ENCODE data around the gene PLCG2.

GRCh38 chr16:81786868-81787267 lies 7.8 kb downstream of the PLCG2 start:
- TF ChIP-seq TARDBP (IDR thresholded peaks at IDR 0.05) (no peak), NFRKB (IDR thresholded peaks at IDR 0.05) (no peak), LEF1 (IDR thresholded peaks at IDR 0.05; ENCODE audit: borderline replicate concordance) (no peak), FOXM1 (IDR thresholded peaks at IDR 0.05; ENCODE audit: borderline replicate concordance) (no peak), SUZ12 (IDR thresholded peaks at IDR 0.05) (no peak), SP1 (IDR thresholded peaks at IDR 0.05) (no peak), ELF4 (IDR thresholded peaks at IDR 0.05) (no peak), CTBP1 (IDR thresholded peaks at IDR 0.05; ENCODE audit: borderline replicate concordance) (no peak), L3MBTL2 (conservative IDR thresholded peaks at IDR 0.05) (no peak), PKNOX1 (IDR thresholded peaks at IDR 0.05) (no peak), FOXK2 (IDR thresholded peaks at IDR 0.05) (no peak), BHLHE40 (IDR thresholded peaks at IDR 0.05; ENCODE audit: borderline replicate concordance) (no peak)
